ENCODE measurements around the gene PPOX.

DNA sequence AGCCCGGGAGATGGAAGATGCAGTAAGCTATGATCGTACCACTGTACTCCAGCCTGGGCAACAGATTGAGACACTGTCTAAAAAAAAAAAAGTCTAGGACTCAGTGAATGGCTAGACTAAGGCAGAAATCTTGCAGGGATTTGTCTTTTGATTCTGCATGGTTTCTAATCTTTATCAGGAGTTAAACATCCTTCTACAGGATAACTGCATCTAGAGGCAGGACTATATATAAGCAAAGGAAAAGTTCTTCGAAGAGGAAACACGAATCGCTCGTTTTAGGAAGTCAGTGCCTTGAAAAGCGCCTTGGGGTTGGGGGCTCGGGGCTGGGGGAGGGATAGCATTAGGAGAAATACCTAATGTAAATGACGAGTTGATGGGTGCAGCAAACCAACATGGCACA is 13.1 kb upstream of the PPOX start:
- TF ChIP-seq, protein P1, sequence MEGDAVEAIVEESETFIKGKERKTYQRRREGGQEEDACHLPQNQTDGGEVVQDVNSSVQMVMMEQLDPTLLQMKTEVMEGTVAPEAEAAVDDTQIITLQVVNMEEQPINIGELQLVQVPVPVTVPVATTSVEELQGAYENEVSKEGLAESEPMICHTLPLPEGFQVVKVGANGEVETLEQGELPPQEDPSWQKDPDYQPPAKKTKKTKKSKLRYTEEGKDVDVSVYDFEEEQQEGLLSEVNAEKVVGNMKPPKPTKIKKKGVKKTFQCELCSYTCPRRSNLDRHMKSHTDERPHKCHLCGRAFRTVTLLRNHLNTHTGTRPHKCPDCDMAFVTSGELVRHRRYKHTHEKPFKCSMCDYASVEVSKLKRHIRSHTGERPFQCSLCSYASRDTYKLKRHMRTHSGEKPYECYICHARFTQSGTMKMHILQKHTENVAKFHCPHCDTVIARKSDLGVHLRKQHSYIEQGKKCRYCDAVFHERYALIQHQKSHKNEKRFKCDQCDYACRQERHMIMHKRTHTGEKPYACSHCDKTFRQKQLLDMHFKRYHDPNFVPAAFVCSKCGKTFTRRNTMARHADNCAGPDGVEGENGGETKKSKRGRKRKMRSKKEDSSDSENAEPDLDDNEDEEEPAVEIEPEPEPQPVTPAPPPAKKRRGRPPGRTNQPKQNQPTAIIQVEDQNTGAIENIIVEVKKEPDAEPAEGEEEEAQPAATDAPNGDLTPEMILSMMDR (IDR thresholded peaks at IDR 0.05; ENCODE audit: low read depth, low read length), result no peak
- TF ChIP-seq EZH2phosphoT487 (IDR thresholded peaks at IDR 0.05; ENCODE audit: low read depth), result no peak

Data from OCI-LY3 (cell line).